Kidney (tissue), 14 donors: Measurements from ENCODE around the gene GNA15. TPM values are rescaled to one million over a fixed set of nuclear protein-coding genes. Genes with fewer than 3 reads are reported as not detected.

Experiments used
- DNase-seq, 5 donors: peaks; one replicate each; pipeline ENCODE4 v3.0.0-alpha.2; 2013 to 2020
- FAIRE-seq: peaks from 2 replicates; lab custom pipeline; 2012; peaks lifted over from hg19 to GRCh38; lab: Jason Lieb, UNC
- H3K27ac ChIP-seq, 2 donors: one replicate each; pipeline ENCODE4 v1.7.0; 2013; ENCODE audit warnings: low read depth in 2 of 2, low read length in 2 of 2, inconsistent platforms in 1 of 2
- H3K27me3 ChIP-seq: one replicate; pipeline ENCODE4 v1.7.1; 2013; ENCODE audit warnings: low read length, inconsistent platforms; ENCODE audit not compliant: control insufficient read depth, insufficient read depth
- H3K36me3 ChIP-seq, 3 donors: one replicate each; pipeline versions ENCODE4 v1.7.0 to v1.7.1; 2013; ENCODE audit warnings: low read length in 3 of 3, control low read depth in 1 of 3, inconsistent platforms in 1 of 3; ENCODE audit not compliant: insufficient read depth in 3 of 3, control insufficient read depth in 2 of 3
- H3K4me1 ChIP-seq, 3 donors: one replicate each; pipeline versions ENCODE4 v1.7.0 to v1.7.1; 2013; ENCODE audit warnings: low read length in 3 of 3, inconsistent platforms in 1 of 3, low read depth in 1 of 3; ENCODE audit not compliant: control insufficient read depth in 2 of 3, insufficient read depth in 2 of 3
- H3K4me3 ChIP-seq, 3 donors: one replicate each; pipeline versions ENCODE4 v1.7.0 to v1.8.1; 2013; ENCODE audit warnings: low read length in 3 of 3, control low read depth in 1 of 3, inconsistent platforms in 1 of 3
- H3K9ac ChIP-seq, 3 donors: one replicate each; pipeline versions ENCODE4 v1.7.0 to v1.7.1; 2013; ENCODE audit warnings: low read length in 3 of 3, control low read depth in 1 of 3, inconsistent platforms in 1 of 3
- H3K9me3 ChIP-seq, 3 donors: one replicate each; pipeline versions ENCODE4 v1.7.0 to v1.7.1; 2013; ENCODE audit warnings: low read length in 3 of 3, control low read depth in 1 of 3, inconsistent platforms in 1 of 3; ENCODE audit not compliant: control insufficient read depth in 2 of 3, insufficient read depth in 1 of 3
- intact Hi-C: fragments of 100-400 bp; cut with DNase I; formaldehyde crosslinking; loops from one replicate; pipeline ENCODE4 v1.11.1; 2022
- polyA plus RNA-seq: library from polyadenylated mRNA; stranded (reverse); fragments of 350-450 nt; fragmentation: Illumina TruSeq; extraction: RNeasy Lipid Tissue Mini Kit (QIAGEN cat#74804); gene quantifications from one replicate; pipeline ENCODE4 v1.2.3, GENCODE V29; 2014; ENCODE audit warnings: low read depth, low replicate concordance; ENCODE audit not compliant: insufficient read depth
- total RNA-seq: library from RNA; stranded (reverse); fragmentation: NEBNext Ultra II Directional; extraction: Animal tissue kit (Norgen Biotek cat#: 25700); gene quantifications from one replicate; pipeline ENCODE4 v1.2.1, GENCODE V29; 2021
- TF ChIP-seq, protein P1 (sequence below): IDR thresholded peaks from 3 replicates; pipeline ENCODE4 v1.5.1; 2012; ENCODE audit warnings: mild to moderate bottlenecking, moderate library complexity, borderline replicate concordance; ENCODE audit not compliant: insufficient read depth; ENCODE audit errors: extremely low read depth
- donor health status: control.
- donor health status: control.
- donor health status: control.
- donor health status: control.
- donor health status: control.
- donor health status: DM: yes; HTN: yes; CAD: no.
- donor health status: Normal renal cell carcinoma (clear cell type).

GNA15 gene
- total and polyA plus RNA-seq, 2 donors from 2014 or later, result 1.7 to 8.7 TPM

DNA sequence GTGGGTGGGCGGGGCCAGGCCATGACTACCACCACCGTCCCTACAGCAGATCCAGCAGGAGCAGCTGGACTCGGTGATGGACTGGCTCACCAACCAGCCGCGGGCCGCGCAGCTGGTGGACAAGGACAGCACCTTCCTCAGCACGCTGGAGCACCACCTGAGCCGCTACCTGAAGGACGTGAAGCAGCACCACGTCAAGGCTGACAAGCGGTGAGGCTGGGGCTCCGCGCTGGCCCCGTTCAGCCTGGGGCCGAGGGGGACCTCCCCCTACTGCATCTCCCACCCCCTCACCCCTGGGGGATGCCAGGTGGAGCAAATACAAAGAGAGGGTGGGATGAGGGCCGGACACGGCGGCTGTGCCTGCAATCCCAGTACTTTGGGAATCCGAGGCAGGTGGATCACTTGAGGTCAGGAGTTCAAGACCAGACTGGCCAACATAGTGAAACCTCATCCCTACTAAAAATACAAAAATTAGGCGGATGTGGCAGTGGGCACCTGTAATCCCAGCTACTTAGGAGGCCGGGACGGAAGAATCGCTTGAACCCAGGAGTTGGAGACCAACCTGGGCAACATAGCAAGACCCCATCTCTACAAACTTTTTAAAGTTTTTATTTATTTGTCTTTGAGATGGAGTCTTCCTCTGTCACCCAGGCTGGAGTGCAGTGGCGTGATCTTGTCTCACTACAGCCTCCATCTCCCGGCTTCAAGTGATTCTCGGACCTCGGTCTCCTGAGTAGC lies 70.6 kb downstream of the GNA15 start:
- Histone ChIP-seq H3K36me3 (peaks cover 0 to 5% (median 2%) of the 10 kb centered on the region in 3 donors), H3K27ac (no peak overlapping the region), H3K4me3 (no peak overlapping the region), H3K4me1 (no peaks in the 10 kb centered on the region), H3K27me3 (no peaks in the 10 kb centered on the region), H3K9ac (no peak overlapping the region), H3K9me3 (no peaks in the 10 kb centered on the region)
- intact Hi-C loops, result no loop called here
- TF ChIP-seq, protein P1, sequence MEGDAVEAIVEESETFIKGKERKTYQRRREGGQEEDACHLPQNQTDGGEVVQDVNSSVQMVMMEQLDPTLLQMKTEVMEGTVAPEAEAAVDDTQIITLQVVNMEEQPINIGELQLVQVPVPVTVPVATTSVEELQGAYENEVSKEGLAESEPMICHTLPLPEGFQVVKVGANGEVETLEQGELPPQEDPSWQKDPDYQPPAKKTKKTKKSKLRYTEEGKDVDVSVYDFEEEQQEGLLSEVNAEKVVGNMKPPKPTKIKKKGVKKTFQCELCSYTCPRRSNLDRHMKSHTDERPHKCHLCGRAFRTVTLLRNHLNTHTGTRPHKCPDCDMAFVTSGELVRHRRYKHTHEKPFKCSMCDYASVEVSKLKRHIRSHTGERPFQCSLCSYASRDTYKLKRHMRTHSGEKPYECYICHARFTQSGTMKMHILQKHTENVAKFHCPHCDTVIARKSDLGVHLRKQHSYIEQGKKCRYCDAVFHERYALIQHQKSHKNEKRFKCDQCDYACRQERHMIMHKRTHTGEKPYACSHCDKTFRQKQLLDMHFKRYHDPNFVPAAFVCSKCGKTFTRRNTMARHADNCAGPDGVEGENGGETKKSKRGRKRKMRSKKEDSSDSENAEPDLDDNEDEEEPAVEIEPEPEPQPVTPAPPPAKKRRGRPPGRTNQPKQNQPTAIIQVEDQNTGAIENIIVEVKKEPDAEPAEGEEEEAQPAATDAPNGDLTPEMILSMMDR, result no peak
- FAIRE-seq, result no peak
- no peak for DNase-seq

DNA sequence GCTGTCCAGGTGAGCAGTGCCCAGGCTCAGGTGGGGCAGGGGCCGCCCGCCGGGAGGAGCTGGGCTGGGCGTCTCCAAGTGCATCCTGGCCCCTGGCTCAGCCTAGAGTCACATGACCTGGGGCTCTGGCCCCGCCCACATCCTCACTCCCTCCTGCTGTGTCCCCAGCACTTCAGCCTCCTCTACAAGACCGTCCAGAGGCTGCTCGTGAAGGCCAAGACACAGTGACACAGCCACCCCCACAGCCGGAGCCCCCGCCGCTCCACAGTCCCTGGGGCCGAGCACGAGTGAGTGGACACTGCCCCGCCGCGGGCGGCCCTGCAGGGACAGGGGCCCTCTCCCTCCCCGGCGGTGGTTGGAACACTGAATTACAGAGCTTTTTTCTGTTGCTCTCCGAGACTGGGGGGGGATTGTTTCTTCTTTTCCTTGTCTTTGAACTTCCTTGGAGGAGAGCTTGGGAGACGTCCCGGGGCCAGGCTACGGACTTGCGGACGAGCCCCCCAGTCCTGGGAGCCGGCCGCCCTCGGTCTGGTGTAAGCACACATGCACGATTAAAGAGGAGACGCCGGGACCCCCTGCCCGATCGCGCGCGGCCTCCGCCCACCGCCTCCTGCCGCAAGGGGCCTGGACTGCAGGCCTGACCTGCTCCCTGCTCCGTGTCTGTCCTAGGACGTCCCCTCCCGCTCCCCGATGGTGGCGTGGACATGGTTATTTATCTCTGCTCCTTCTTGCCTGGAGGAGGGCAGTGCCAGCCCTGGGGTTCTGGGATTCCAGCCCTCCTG lies 71.8 kb downstream of the GNA15 start:
- H3K4me1 ChIP-seq, result no peaks in the 10 kb centered on the region
- no peaks in the 10 kb centered on the region for H3K9me3 ChIP-seq
- no peak for DNase-seq
- no peak overlapping the region for H3K4me3 ChIP-seq
- TF ChIP-seq, protein P1, result no peak
- no peaks in the 10 kb centered on the region for H3K27me3 ChIP-seq
- no peak overlapping the region for H3K27ac ChIP-seq
- no peak overlapping the region for H3K9ac ChIP-seq
- FAIRE-seq, result no peak
- intact Hi-C loops, result no loop called here
- peaks cover 0 to 5% (median 2%) of the 10 kb centered on the region in 3 donors for H3K36me3 ChIP-seq

DNA sequence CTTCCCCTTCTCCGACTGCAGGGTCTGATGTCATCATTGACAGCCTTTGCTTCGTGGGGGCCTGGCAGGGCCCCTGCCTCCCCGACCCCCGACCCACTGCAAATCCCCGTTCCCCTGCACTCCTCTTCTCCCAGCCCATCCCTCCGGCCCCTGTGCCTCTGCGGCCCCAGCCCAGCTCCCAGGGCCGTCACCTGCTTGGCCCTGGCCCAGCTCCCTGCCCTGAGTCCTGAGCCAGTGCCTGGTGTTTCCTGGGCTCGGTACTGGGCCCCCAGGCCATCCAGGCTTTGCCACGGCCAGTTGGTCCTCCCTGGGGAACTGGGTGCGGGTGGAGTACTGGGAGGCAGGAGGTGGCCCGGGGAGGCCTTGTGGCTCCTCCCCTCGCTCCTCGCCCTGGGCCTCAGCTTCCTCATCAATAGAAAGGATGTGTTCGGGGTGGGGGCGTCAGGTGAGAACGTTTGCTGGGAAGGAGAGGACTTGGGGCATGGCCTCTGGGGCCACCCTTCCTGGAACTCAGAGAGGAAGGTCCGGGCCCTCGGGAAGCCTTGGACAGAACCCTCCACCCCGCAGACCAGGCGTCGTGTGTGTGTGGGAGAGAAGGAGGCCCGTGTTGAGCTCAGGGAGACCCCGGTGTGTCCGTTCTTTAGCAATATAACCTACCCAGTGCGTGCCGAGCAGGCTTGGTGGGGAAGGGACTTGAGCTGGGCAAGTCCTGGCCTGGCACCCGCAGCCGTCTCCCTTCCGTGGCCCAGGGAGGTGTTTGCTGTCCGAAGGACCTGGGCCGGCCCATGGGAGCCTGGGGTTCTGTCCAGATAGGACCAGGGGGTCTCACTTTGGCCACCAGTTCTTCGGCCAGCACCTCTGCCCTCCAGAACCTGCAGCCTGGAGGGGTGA lies 72.7 kb downstream of the GNA15 start:
- Histone ChIP-seq H3K27me3 (no peaks in the 10 kb centered on the region), H3K4me3 (no peak overlapping the region), H3K9me3 (no peaks in the 10 kb centered on the region), H3K36me3 (peaks cover 0 to 5% (median 2%) of the 10 kb centered on the region in 3 donors), H3K4me1 (no peaks in the 10 kb centered on the region), H3K27ac (no peak overlapping the region), H3K9ac (no peak overlapping the region)
- TF ChIP-seq, protein P1, result no peak
- DNase-seq (peak in 1 of 5 donors; percentile 57), FAIRE-seq (no peak)
- intact Hi-C loops, result no loop called here
